ENCODE data around the gene ITGA1. TPM values are rescaled to one million over a fixed set of nuclear protein-coding genes. Genes with fewer than 3 reads are reported as not detected.

The ITGA1 gene
- total RNA-seq, 1 experiment from 2014 or later: 1.6 TPM

- CTCF ChIA-PET: no interaction called here
- no peak overlapping the region for H3K27ac ChIP-seq (ENCODE audit: low read length)
- intact Hi-C loops (cut with micrococcal nuclease; ENCODE audit: unreplicated experiment): no loop called here
- TF ChIP-seq POLR2AphosphoS5 (IDR thresholded peaks at IDR 0.05; ENCODE audit: low read depth, low read length) (no peak), SIN3A (IDR thresholded peaks at IDR 0.05; ENCODE audit: borderline replicate concordance, insufficient read depth, low read depth, low read length) (no peak), CTCF (IDR thresholded peaks at IDR 0.05) (no peak), TCF7L2 (IDR thresholded peaks at IDR 0.05; ENCODE audit: low read depth, low read length) (no peak), REST (IDR thresholded peaks at IDR 0.05; ENCODE audit: insufficient read depth in 1 of 2, low read depth in 2 of 2, low read length in 1 of 2) (no peak)
- in situ Hi-C loops (cut with HindIII; ENCODE audit: low pct_unique_long_range_greater_than_20kb, low sequenced_read_pairs): no loop called here
- H3K4me3 ChIP-seq (ENCODE audit: low read depth in 2 of 2, low read length in 2 of 2): no peak overlapping the region
- peaks cover 13% of the 10 kb centered on the region for H3K27me3 ChIP-seq (ENCODE audit: control insufficient read depth, insufficient read depth, low read length)
- H3K4me1 ChIP-seq (ENCODE audit: control insufficient read depth, insufficient read depth, low read length): no peaks in the 10 kb centered on the region
- POLR2A ChIA-PET: no interaction called here
- DNase-seq (ENCODE audit: low read depth, low spot score) (no peak), ATAC-seq (no peak)
- BruUV-seq (replicated peaks): no TSS peak
- no peaks in the 10 kb centered on the region for H3K9me3 ChIP-seq (ENCODE audit: control insufficient read depth, insufficient read depth, low read depth, low read length)
- no peaks in the 10 kb centered on the region for H3K36me3 ChIP-seq (ENCODE audit: control insufficient read depth, insufficient read depth, low read length)
Observed at GRCh38 chr5:52895572-52896413, 108.1 kb downstream of the ITGA1 start.

- Histone ChIP-seq H3K27me3 (ENCODE audit: control insufficient read depth, insufficient read depth, low read length) (peaks cover 13% of the 10 kb centered on the region), H3K4me1 (ENCODE audit: control insufficient read depth, insufficient read depth, low read length) (no peaks in the 10 kb centered on the region), H3K9me3 (ENCODE audit: control insufficient read depth, insufficient read depth, low read depth, low read length) (no peaks in the 10 kb centered on the region), H3K4me3 (ENCODE audit: low read depth in 2 of 2, low read length in 2 of 2) (no peak overlapping the region), H3K27ac (ENCODE audit: low read length) (no peak overlapping the region), H3K36me3 (ENCODE audit: control insufficient read depth, insufficient read depth, low read length) (no peaks in the 10 kb centered on the region)
- ATAC-seq (no peak), DNase-seq (ENCODE audit: low read depth, low spot score) (no peak)
- intact Hi-C loops (cut with micrococcal nuclease; ENCODE audit: unreplicated experiment) (no loop called here), in situ Hi-C loops (cut with HindIII; ENCODE audit: low pct_unique_long_range_greater_than_20kb, low sequenced_read_pairs) (no loop called here)
- BruUV-seq (replicated peaks): no TSS peak
- no peak for TF ChIP-seq CTCF (IDR thresholded peaks at IDR 0.05)
- no peak for TF ChIP-seq TCF7L2 (IDR thresholded peaks at IDR 0.05; ENCODE audit: low read depth, low read length)
- no peak for TF ChIP-seq REST (IDR thresholded peaks at IDR 0.05; ENCODE audit: insufficient read depth in 1 of 2, low read depth in 2 of 2, low read length in 1 of 2)
- TF ChIP-seq SIN3A (IDR thresholded peaks at IDR 0.05; ENCODE audit: borderline replicate concordance, insufficient read depth, low read depth, low read length): no peak
- TF ChIP-seq POLR2AphosphoS5 (IDR thresholded peaks at IDR 0.05; ENCODE audit: low read depth, low read length): no peak
- ChIA-PET POLR2A (no interaction called here), CTCF (no interaction called here)
Observed at GRCh38 chr5:52896534-52897237, 109.0 kb downstream of the ITGA1 start.

Measured in Panc1 (cell line).